ENCODE measurements around the gene LRRC45.

Gene LRRC45

GRCh38 chr17:82065193-82065637 lies 42.1 kb downstream of the LRRC45 start:
- peak; percentile 31 for DNase-seq (ENCODE audit: low read depth)

GRCh38 chr17:82065638-82066303 lies 42.7 kb downstream of the LRRC45 start, which contains the start of gene DUS1L:
Gene DUS1L (minus strand): TSS chr17:82065804. CDS start chr17:82065059, 745 bp downstream.
- peak; percentile 48 for DNase-seq (ENCODE audit: low read depth)

- no peak for DNase-seq (ENCODE audit: low read depth)
Observed at GRCh38 chr17:82070611-82071010, 47.5 kb downstream of the LRRC45 start.

- no peak for DNase-seq (ENCODE audit: low read depth)
Observed at GRCh38 chr17:82072827-82073226, 49.7 kb downstream of the LRRC45 start.

GRCh38 chr17:82073446-82073845 lies 50.3 kb downstream of the LRRC45 start:
- no peak for DNase-seq (ENCODE audit: low read depth)

- no peak for DNase-seq (ENCODE audit: low read depth)
Observed at GRCh38 chr17:82076018-82076784, 53.1 kb downstream of the LRRC45 start.

GRCh38 chr17:82076785-82077591 lies 53.9 kb downstream of the LRRC45 start:
- DNase-seq (ENCODE audit: low read depth): no peak

GRCh38 chr17:82077617-82078358 lies 54.7 kb downstream of the LRRC45 start:
- no peak for DNase-seq (ENCODE audit: low read depth)

GRCh38 chr17:82078433-82078832 lies 55.3 kb downstream of the LRRC45 start:
- no peak for DNase-seq (ENCODE audit: low read depth)

- DNase-seq (ENCODE audit: low read depth): no peak
Observed at GRCh38 chr17:82079001-82079677, 56.0 kb downstream of the LRRC45 start.

- no peak for DNase-seq (ENCODE audit: low read depth)
Observed at GRCh38 chr17:82080048-82080788, 57.1 kb downstream of the LRRC45 start.
